CD4-positive, alpha-beta T cell treated with Interleukin-15 for 4 hours (primary cell): ENCODE measurements around the gene FASTK.

Source experiments
- DNase-seq: peaks from one replicate; pipeline ENCODE4 v3.0.0-alpha.2; 2020; ENCODE audit warnings: low spot score

The FASTK gene

DNA sequence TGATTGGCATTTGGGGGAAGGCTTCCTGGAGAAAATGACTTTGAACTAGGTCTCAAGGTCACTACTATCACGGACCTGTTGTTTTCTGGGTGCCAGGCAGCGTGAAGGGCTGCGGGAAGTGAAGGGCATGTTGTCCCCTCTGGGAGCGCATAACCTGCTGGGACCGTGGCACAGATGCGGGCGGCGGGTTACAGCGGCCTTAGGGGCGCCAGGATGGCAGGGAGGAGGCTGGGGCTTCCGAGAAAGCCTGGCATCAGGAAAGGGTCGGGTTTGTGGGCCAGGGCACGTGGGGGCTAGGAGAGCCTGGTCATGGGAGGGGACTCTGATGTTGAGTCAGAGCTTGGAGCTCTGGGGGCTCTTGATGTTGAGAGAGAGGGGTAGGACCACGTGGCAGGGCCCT lies 15.1 kb downstream of the FASTK start:
- no peak for DNase-seq

DNA sequence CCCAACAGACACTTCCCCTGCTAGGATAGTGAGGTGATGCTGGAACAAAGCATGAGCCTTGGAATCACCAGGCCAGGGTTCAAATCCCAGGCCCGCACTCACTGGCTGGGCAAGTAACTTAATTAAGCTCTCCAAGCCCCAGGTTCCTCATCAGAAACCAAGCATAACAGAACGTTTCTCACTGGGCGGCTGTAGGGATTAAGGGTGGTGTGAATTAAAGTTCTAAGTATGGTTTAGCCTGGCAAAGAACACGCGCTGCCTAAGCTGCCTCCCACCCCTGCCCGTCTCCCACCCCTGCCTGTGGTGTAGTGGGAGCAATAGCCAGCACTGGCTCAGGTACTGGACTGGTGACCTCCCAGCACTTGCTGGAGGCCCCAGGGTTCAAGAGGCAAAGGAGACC lies 15.6 kb downstream of the FASTK start:
- no peak for DNase-seq

DNA sequence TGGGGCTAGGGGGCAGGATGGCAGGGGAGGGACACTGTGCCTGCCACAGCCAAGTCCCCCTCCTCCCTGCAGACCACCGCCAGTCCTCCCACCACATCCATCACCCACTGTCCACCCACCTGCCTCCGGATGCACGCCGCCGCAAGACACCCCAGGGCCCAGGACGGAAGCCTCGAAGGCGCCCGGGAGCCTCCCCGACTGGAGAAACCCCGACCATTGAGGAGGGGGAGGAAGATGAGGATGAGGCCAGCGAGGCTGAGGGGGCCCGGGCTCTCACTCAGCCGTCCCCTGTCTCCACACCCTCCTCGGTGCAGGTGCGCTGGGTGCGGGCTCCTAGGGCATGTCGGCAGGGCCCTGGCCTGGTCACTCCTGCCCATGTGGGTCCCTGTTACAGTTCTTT lies 16.2 kb downstream of the FASTK start:
- DNase-seq, result no peak

DNA sequence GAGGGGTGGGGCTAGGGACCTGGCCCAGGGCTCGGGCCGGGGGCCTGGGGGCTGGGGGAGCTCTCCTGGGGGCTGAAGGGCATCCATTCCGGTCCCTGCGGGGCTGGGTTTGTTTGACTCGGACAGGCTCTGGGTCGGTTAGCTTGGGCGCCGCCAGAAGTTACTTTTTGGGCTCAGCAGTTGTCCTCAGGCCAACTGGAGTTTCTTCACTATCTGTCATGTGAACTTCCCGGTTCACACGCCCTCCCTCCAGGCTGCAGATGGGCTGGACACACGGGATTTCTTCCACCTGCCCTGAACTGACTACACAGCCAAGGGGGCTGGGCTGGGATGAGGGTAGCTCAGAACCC lies 17.4 kb downstream of the FASTK start:
- no peak for DNase-seq

DNA sequence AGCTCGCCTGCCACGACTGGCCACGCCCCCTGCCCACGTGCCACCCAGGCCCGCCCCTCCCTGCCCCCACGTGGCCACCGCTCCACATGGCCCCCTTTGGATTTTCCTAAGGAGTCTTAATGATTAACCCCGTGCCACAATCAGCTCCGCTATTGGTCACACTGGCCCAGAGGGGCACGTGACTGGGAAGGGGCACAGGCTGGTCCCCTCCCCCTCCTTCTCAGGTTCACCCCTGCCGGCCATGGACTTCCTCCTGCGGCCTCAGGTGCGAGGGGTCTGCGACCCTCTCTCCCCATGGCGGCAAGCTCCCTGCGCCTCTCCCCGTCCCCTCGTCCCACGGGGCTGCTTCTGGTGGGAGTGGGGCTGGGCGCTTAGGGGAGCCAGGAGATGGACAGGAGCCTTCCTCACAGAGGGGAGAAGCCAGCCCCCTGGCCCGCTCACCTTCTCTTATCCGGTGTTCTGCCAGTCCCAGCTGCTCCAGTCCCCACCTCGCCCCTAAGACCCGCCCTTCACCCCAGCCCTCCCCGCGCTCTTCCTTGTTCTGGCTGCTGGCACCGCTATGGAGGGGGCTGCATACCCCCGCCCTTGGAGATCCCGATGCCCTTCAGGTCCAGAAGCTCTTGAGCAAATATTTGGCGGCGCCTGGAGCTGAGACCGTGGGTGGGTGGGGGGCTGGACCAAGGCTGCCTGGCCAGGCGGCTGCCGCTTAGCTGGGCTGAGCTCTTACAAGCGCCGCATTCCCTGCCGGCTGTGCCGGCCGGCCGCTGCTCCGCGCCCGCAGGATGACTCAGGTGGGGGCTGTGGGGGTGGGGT lies 18.0 kb downstream of the FASTK start:
- no peak for DNase-seq

DNA sequence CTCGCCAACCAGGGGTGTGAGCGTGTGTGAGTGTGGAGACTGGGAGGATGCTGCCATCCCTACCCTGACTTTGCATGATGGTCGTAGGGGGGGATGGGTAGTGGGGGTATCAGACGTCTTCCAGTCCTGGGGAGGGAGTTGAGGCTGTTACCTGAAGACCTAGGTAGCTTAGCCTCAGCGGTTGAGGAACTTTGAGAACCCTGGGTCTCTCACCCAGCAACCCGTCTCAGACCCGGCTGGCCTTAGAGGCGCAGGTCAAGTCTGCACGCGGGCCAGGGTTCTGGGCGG lies 18.6 kb downstream of the FASTK start:
- DNase-seq, result no peak

DNA sequence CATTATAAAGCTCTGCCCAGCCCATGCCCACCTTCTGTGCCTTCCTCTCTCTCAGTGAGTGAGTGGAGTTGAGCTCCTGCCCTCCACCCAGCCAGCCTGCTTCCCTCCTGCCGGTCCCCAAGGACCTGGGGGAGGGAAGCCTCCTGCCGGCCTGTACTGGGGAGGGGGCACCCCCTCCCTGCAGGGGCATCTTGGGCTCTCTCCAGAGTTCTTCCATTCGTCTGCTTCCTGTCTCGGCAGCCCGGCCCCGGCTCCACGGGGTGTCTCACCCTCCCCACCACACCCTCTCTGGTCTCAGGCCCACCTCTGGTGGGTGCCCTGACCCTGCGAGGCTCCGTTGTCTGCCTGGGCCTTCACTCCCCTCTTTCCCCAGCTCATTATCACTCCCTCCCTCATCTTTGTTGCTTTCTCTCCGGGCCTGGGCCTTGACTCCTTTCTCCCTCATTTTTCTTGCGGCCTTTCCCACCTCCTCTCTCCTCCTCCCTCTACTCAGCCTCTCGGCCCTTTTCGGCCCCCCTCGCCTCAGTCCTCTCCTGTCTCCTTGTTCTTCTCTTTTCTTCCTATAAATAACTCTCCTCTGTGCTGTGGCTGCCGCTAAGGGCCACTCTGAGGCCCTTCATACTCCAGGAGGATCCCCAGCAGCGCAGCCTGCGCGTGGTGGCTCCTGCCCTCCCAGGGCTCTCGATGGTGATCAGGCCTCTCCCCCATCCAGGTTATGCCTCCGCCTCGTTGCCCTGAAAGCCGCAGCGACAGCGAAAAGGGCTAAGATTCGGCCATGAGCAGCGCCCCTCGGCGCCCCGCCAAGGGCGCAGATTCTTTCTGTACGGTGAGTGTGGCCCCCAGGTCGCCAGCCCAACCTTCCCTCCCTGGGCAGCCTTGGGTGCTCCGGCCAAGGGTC lies 19.1 kb downstream of the FASTK start:
- DNase-seq, result no peak

DNA sequence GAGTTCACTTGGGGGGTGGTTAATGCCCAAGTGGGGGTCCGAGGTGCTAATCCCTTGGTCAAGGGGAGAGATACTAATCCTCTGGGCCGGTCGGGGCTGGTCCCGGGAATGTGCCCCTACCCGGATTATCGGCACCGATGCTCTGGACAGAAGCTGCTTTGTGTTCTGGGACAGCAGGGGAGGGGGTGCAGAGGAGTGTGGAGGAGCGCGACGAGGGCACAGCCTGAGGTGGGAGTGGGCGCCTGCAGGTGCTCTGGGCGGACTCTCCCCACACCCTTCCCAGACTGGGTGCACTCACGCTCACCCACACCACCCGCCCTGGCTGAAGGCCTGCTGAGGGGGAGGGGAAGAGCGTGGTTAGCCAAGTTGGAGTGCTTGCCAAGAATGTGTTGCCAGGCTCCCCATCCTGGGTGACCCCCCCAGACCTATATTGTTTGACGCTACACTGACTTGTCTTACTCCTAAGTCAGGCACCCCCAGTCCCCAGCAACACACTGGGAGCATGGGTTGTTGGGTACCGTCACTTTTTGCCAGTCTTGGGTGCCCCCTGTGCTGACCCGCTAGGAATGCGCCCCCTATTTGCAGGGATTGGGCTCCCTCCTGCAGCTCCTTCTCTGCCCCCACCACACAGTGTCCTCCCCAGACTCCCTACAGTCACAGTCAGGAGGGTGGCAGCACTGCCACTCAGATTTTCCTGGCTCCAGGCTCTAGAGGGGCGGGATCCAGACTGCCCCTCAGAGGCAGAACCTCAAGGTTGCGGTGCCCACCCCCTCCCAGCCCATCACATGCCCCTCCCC lies 20.0 kb downstream of the FASTK start:
- no peak for DNase-seq

DNA sequence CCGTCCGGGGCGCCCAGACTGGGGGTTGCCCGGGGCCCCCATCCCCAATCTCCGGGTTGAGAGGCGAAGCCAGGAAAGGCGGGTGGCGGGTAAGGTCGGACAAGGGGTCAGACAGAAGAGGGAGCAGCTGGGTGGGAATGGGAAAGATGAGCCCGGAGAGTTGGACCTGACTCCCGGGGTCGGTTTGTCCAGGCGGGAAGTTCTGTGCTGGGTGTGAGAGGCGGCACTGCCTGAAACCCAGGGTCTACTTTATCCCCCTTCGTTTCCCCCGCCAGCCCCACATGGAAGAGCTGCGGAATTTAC lies 20.5 kb downstream of the FASTK start:
- no peak for DNase-seq

DNA sequence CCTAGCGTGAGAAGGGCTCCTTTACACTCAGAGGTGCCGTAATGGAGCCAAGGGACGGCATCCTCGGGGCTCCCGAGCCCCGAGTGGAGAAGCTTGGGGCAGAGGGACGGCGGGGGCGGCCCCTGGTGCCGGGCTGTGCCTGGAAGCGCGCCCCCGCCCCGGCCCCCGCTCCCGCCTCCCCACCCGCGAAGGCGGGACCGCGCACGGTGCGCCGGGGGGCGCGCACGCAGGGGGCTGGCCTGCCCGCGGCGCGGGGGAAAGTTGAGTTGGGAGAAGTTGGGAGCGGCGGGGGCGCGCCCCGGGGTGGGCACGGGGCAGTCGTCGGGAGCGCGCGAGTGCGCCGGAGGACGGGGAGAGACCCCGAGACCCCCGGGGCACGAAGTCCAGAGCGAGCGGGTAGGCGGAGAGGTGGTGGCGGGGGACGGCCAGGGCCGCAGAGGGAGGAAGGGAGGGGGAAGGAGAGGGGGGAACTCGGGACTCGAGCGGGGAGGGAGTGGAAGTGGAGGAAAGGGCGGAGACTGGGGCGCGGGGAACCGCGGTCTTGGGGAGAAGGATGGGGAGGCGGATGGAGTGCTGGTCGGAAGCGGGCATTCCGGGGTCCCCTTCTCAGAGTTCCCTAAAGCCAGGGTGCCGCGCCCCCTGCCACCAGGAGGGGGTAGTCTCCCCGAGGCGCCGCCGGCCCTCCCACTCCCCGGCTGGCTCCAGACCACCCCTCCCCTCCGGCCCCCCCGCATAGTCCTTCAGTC lies 21.1 kb downstream of the FASTK start, which contains the start of gene SLC4A2:
Gene SLC4A2, plus strand, starts transcription at position 223 of the 746 bp plus-strand sequence. CDS start 2,399 bp downstream, outside the sequence.
- DNase-seq, result peak; percentile 66

DNA sequence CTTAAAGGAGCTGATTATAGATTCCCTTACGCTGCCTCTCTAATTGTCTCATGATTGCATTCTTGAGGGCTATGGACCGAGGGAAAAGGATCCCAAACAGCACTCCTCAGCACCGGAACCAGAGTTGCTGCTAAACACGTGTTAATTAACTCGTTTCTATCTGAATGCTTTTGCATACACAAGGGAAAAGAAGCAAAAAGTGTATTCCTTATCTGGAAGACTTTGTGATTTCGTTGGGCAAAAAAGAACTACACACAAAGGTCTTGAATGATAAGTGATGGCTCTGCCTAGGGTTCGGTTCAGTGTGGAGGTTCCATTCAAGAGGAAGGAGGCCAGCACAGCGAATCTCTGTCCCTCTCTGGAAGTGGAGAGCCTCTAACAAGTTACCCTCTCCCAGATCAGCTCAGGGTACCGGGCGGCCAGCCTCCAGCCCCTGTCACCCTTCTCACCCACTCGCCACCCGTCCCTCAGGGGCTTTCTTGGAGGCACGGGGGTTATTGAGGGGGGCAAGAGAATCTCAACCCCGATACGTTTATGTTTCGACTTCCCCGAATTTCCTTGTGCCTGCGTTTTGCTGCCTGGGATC lies 21.7 kb downstream of the FASTK start:
- DNase-seq, result peak; percentile 7

DNA sequence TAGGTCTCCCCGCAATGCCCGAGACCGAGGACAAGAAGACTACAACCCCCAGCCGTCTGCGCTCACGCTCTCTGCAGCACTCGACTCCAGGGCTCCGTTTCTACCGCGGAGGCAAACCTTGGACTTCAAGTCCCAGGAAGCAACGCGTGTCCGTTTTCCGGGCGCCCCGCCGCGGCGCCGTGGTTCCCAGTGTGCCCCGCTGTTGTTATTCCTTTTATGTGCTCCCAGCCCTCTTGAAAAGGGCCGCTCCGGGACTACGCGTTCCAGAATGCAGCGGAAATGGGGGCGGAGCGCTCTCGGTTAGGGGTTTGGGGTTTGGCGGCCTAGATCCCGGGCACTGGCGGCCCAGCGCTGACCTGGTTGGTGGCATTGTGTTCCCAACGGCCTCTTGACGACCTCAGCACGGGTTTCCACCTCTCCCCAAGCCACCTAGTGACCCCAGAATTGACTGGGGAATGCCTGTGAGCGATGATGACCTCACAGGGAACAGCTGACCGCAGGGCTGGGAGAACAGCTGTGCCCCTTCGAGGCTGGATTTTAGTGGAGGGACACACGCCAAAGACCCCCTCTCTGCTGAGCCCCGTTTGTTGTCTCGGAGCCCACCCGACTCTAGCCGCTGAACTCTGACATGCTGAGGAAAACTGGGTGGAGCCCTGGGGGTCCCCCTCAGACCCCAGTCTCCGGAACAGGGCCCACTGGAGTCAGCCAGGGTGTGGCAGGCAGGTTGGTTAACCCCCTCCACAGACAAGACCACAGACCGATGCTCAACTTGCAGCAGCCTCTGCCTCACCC lies 22.4 kb downstream of the FASTK start:
- DNase-seq, result peak; percentile 98

DNA sequence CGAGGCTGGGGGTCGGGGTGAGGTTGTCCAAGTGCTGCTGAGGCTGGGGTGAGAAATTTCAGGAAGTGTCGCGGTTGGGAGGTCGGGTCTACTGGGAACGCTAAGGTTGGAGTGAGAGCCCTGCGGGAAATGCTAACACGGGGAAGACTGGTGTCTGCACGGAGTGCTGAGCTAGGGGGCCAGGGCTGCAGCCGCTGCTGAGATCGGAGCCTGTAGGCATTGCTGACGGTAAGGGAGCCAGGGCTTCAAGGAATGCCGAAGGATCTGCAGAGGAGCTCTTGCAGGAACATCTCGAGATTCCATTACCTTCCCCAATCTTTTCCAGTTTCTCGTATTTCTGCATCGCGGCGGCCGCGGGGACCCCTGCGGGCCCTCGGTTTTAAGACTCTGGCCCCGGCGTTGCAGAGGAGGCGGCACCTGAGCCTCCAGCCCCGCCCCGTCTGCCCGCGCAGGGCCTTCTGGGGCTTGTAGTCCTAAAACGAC lies 23.1 kb downstream of the FASTK start, which contains the start of gene CDK5:
Gene CDK5, minus strand, starts transcription at position 392 of the 483 bp plus-strand sequence. Its CDS starts 49 bp downstream, at position 343.
- no peak for DNase-seq

DNA sequence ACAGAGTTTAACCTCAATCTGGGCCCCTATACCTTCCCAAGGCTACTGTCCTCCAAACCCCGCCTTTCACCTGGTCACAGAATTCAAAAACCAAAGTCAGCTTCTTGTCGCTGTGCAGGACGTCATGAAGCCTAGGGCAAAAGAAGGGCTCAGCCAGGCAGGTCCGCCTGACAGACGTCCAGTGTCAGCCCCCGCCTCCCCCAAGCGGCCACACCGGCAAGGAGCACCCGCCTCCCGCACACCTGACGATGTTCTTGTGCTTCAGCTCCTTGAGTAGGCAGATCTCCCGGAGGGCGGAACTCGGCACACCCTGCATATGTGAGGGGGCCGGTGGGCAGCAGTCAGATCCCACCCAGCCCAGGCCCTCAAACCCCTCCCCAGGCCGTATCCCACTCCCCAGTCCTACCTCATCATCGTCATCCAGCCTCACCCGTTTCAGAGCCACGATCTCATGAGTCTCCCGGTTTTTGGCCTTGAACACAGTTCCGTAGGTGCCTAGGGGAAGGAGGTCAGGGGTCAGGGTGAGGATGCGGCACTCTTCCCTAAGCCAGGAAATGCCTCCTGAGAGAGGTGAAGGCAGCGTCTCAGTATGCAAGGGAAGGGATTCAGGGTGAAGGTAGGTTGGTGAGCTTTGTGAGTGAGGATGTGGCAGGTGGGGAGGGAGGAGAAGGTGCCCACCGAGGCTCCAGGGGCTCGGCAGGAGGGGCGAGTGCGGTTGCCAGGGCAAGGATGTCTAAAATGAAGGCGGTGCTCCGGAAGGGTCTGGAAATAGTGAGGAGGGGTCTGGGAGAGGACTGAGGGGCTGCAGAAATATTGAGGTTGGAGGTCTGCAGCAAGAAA lies 23.7 kb downstream of the FASTK start:
- no peak for DNase-seq

DNA sequence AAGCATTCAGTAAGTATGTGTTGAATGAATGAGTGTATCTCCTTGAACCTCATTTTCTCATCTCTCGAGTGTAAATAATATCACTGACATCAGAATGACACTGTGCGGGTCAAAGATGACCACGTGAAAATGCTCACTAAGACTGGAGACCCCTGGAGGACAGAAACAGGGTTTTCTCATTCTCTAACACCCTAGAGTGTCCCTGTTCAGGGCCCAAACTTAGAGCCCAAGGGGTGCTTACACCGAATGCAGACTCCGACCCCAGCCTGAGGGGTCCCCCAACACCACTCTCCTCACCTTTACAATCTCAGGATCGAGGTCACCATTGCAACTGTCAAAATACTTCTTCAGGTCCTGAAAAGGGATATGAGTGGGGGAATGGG lies 24.3 kb downstream of the FASTK start:
- DNase-seq, result no peak

DNA sequence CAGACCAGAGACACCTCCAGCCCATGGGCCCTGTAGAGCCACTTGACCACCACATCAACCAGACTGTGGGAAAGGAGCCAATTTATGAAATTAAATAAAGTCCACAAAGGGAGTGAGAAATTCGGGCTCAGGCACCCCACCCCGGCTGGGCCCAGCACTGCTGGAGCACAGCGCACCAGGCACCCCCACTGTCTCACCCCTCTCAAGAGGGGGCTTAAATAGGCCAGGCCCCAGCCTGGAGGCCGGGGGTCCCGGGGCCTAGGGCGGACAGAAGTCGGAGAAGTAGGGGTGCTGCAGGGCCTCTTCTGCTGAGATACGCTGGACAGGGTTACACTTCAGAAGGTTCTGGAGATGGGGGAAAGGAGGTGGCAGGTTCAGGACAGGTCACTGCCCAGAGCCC lies 26.9 kb downstream of the FASTK start:
- DNase-seq, result no peak

DNA sequence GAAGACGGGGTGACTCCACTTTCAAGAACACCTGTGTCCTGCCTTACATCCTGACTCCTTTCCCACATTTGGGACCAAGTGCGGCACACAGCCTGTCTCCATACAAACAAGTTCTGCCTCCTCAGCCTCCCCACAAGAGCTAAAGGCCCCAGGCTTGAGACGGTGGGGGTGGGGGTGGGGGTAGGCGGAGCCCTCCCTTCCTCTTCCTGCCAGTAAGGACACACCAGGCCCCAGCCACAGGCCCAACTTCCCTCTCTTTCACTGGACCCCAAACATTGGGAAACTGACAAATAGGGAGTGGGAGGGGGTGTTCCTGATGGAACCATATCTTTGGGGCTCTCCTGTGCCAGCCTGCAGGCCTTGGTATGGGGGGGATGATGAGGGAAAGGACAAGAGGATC lies 27.5 kb downstream of the FASTK start:
- no peak for DNase-seq

DNA sequence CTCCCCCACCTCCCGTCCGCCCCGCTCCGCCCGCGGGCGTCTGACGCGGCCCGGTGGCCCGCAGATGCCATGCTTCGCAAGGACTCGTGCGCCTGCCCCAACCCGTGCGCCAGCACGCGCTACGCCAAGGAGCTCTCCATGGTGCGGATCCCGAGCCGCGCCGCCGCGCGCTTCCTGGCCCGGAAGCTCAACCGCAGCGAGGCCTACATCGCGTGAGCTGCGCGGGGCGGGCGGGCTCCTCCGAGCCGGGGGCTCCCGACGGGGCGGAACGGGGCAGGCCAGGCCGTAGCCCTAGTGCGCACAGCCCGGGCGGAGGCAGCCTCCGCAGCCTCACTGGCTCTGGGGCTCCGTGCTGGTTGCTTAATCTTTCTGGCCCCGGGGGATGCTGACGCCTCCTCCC lies 29.5 kb downstream of the FASTK start:
- DNase-seq, result peak; percentile 28

DNA sequence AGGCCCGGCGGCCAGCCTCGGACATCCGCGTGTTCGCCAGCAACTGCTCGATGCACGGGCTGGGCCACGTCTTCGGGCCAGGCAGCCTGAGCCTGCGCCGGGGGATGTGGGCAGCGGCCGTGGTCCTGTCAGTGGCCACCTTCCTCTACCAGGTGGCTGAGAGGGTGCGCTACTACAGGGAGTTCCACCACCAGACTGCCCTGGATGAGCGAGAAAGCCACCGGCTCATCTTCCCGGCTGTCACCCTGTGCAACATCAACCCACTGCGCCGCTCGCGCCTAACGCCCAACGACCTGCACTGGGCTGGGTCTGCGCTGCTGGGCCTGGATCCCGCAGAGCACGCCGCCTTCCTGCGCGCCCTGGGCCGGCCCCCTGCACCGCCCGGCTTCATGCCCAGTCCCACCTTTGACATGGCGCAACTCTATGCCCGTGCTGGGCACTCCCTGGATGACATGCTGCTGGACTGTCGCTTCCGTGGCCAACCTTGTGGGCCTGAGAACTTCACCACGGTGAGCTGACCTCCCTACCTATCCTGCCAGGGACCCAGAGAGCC lies 31.6 kb downstream of the FASTK start:
- DNase-seq, result no peak
